A673 (cell line): ENCODE data around the gene GCSAML. TPM values are rescaled to one million over a fixed set of nuclear protein-coding genes. Genes with fewer than 3 reads are reported as not detected.

Experiments
- BruUV-seq: library from RNA; stranded (reverse); fragments of 400-500 nt; replicated peaks from 2 replicates; lab custom pipeline; 2021; lab: Mats Ljungman, UMichigan
- CTCF ChIA-PET: fragments of 300-600 bp; sonication (Branson Sonifier 250); formaldehyde crosslinking; loops from one replicate; lab custom pipeline; 2022; ENCODE audit warnings: antibody characterized with exemption; lab: Charles Lee
- POLR2A ChIA-PET: fragments of 300-600 bp; sonication (Branson Sonifier 250); formaldehyde crosslinking; loops from one replicate; lab custom pipeline; 2022; ENCODE audit warnings: antibody characterized with exemption; ENCODE audit not compliant: low non-redundant PET; lab: Charles Lee
- DNase-seq: peaks from one replicate; pipeline ENCODE4 v3.0.0-alpha.2; 2015; ENCODE audit warnings: low spot score
- H3K27ac ChIP-seq: fragments of 200-600 bp; sonication (generic); 2 replicates; pipeline ENCODE4 v1.5.1; 2016; ENCODE audit warnings: mixed run types, low read depth, mild to moderate bottlenecking, mixed read lengths, antibody characterized with exemption, low read length; ENCODE audit not compliant: poor library complexity, severe bottlenecking
- H3K27me3 ChIP-seq: fragments of 200-600 bp; sonication (generic); replicated peaks from 2 replicates; pipeline ENCODE4 v1.6.1; 2017; ENCODE audit warnings: mixed run types, low read depth, mild to moderate bottlenecking, mixed read lengths, antibody characterized with exemption, low read length; ENCODE audit not compliant: insufficient read depth, poor library complexity
- H3K36me3 ChIP-seq: fragments of 200-600 bp; sonication (generic); 2 replicates; pipeline ENCODE4 v1.6.1; 2016; ENCODE audit warnings: mixed run types, mild to moderate bottlenecking, mixed read lengths, antibody characterized with exemption, low read length; ENCODE audit not compliant: insufficient read depth, poor library complexity, severe bottlenecking
- H3K4me1 ChIP-seq: fragments of 200-600 bp; sonication (generic); 2 replicates; pipeline ENCODE4 v1.6.1; 2017; ENCODE audit warnings: mixed run types, mild to moderate bottlenecking, mixed read lengths, antibody characterized with exemption, low read length; ENCODE audit not compliant: insufficient read depth, poor library complexity, severe bottlenecking
- H3K4me3 ChIP-seq: fragments of 200-600 bp; sonication (generic); 2 replicates; pipeline ENCODE4 v1.5.1; 2016; ENCODE audit warnings: low read depth, mixed run types, mild to moderate bottlenecking, mixed read lengths, low read length; ENCODE audit not compliant: poor library complexity, severe bottlenecking
- H3K9me3 ChIP-seq: fragments of 200-600 bp; sonication (generic); 2 replicates; pipeline ENCODE4 v1.6.1; 2016; ENCODE audit warnings: mixed run types, low read depth, mild to moderate bottlenecking, mixed read lengths, antibody characterized with exemption, low read length; ENCODE audit not compliant: poor library complexity, severe bottlenecking
- CTCF ChIP-seq: fragments of 300-800, 200-600 bp; sonication (generic); conservative IDR thresholded peaks from 2 replicates; pipeline ENCODE4 v1.5.1; 2017; ENCODE audit warnings: low read depth, mild to moderate bottlenecking, antibody characterized with exemption, low read length, moderate library complexity, mixed read lengths
- EZH2 ChIP-seq: fragments of 200-600 bp; sonication (generic); IDR thresholded peaks from 2 replicates; pipeline ENCODE4 v1.6.1; 2017; ENCODE audit warnings: borderline replicate concordance, low read depth, mild to moderate bottlenecking, mixed read lengths, antibody characterized with exemption, low read length; ENCODE audit not compliant: poor library complexity, severe bottlenecking
- intact Hi-C: fragments of 100-400 bp; cut with micrococcal nuclease; formaldehyde crosslinking; loops from one replicate; pipeline ENCODE4 v1.10.0; 2022; ENCODE audit not compliant: unreplicated experiment
- total RNA-seq: library from RNA; stranded (reverse); gene quantifications from 2 replicates; pipeline ENCODE4 v1.2.3, GENCODE V29; 2021

GCSAML gene
- total RNA-seq, 1 experiment from 2014 or later = not detected

- Histone ChIP-seq H3K27ac (no peak overlapping the region), H3K9me3 (no peaks in the 10 kb centered on the region), H3K4me3 (no peak overlapping the region), H3K36me3 (no peaks in the 10 kb centered on the region), H3K27me3 (peaks cover 36% of the 10 kb centered on the region), H3K4me1 (no peaks in the 10 kb centered on the region)
- no TSS peak for BruUV-seq
- POLR2A ChIA-PET = no interaction called here
- no peak for TF ChIP-seq EZH2
- TF ChIP-seq CTCF = no peak
- intact Hi-C loops = no loop called here
- no peak for DNase-seq
- CTCF ChIA-PET = no interaction called here
Measured at GRCh38 chr1:247535402-247535801, 13.5 kb upstream of the GCSAML start.

GRCh38 chr1:247536340-247536739, 12.6 kb upstream of the GCSAML start, which contains the start of gene OR2C3:
TSS of gene OR2C3 (minus strand) at chr1:247536440. CDS start at chr1:247532511, 3,929 bp downstream.
- H3K4me1 ChIP-seq = no peaks in the 10 kb centered on the region
- H3K27me3 ChIP-seq = peaks cover 33% of the 10 kb centered on the region
- H3K4me3 ChIP-seq = no peak within 1 kb of the TSS
- ChIA-PET POLR2A (no interaction called here), CTCF (no interaction called here)
- H3K27ac ChIP-seq = no peak within 1 kb of the TSS
- intact Hi-C loops = no loop called here
- no peak for DNase-seq
- TF ChIP-seq EZH2 (no peak), CTCF (no peak)
- no peaks in the 10 kb centered on the region for H3K36me3 ChIP-seq
- BruUV-seq = no TSS peak
- no peaks in the 10 kb centered on the region for H3K9me3 ChIP-seq

GRCh38 chr1:247538561-247538960, 10.4 kb upstream of the GCSAML start:
- peaks cover 37% of the 10 kb centered on the region for H3K27me3 ChIP-seq
- H3K4me3 ChIP-seq = no peak overlapping the region
- no peak overlapping the region for H3K27ac ChIP-seq
- no peaks in the 10 kb centered on the region for H3K9me3 ChIP-seq
- no TSS peak for BruUV-seq
- ChIA-PET CTCF (no interaction called here), POLR2A (no interaction called here)
- intact Hi-C loops = no loop called here
- no peaks in the 10 kb centered on the region for H3K36me3 ChIP-seq
- TF ChIP-seq EZH2 = no peak
- TF ChIP-seq CTCF = no peak
- no peaks in the 10 kb centered on the region for H3K4me1 ChIP-seq
- no peak for DNase-seq
